SJSA1 (cell line): Measurements from ENCODE around the gene IRS2. TPM values are rescaled to one million over a fixed set of nuclear protein-coding genes. Genes with fewer than 3 reads are reported as not detected.

ENCODE experiments used
- DNase-seq, 2 experiments: peaks; one replicate each; pipeline ENCODE4 v3.0.0-alpha.2; 2015 to 2020; ENCODE audit warnings: low spot score in 2 of 2, low read depth in 1 of 2
- H3K27ac ChIP-seq: fragments of 250-450 bp; sonication (Bioruptor Pico); 2 replicates; pipeline ENCODE4 v1.5.1; 2020; ENCODE audit warnings: mild to moderate bottlenecking, moderate library complexity
- H3K27me3 ChIP-seq: fragments of 250-450 bp; sonication (Bioruptor Pico); replicated peaks from 2 replicates; pipeline ENCODE4 v1.5.1; 2020; ENCODE audit warnings: mild to moderate bottlenecking, moderate library complexity
- H3K36me3 ChIP-seq: fragments of 250-450 bp; sonication (Bioruptor Pico); 2 replicates; pipeline ENCODE4 v1.5.1; 2020; ENCODE audit warnings: mild to moderate bottlenecking
- H3K4me1 ChIP-seq: fragments of 250-450 bp; sonication (Bioruptor Pico); replicated peaks from 2 replicates; pipeline ENCODE4 v1.6.1; 2021; ENCODE audit warnings: mild to moderate bottlenecking
- H3K4me3 ChIP-seq: fragments of 250-450 bp; sonication (Bioruptor Pico); 2 replicates; pipeline ENCODE4 v1.5.1; 2020; ENCODE audit warnings: mild to moderate bottlenecking
- H3K9me3 ChIP-seq: fragments of 250-450 bp; sonication (Bioruptor Pico); replicated peaks from 2 replicates; pipeline ENCODE4 v1.5.1; 2020; ENCODE audit warnings: mild to moderate bottlenecking
- total RNA-seq: library from RNA; depleted of rRNA; stranded (reverse); fragments of >200 nt; shearing (Covaris generic); gene quantifications from 2 replicates; pipeline ENCODE4 v1.2.3, GENCODE V29; 2014

IRS2 gene
- total RNA-seq, 1 experiment from 2014 or later, result 8.1 TPM

GRCh38 chr13:109724603-109725002, 61.8 kb downstream of the IRS2 start:
- H3K27me3 ChIP-seq, result peaks cover 97% of the 10 kb centered on the region
- DNase-seq, result no peak
- H3K9me3 ChIP-seq, result peaks cover 5% of the 10 kb centered on the region; the same call in 1 of the 2 replicates
- no peak overlapping the region for H3K27ac ChIP-seq
- H3K4me1 ChIP-seq, result no peaks in the 10 kb centered on the region
- no peaks in the 10 kb centered on the region for H3K36me3 ChIP-seq
- no peak overlapping the region for H3K4me3 ChIP-seq

GRCh38 chr13:109723046-109723445, 63.3 kb downstream of the IRS2 start:
- Histone ChIP-seq H3K9me3 (peaks cover 5% of the 10 kb centered on the region; the same call in 1 of the 2 replicates), H3K27me3 (peaks cover 95% of the 10 kb centered on the region), H3K36me3 (no peaks in the 10 kb centered on the region), H3K4me3 (no peak overlapping the region), H3K27ac (no peak overlapping the region), H3K4me1 (no peaks in the 10 kb centered on the region)
- no peak for DNase-seq

GRCh38 chr13:109722068-109722467, 64.3 kb downstream of the IRS2 start:
- peaks cover 90% of the 10 kb centered on the region for H3K27me3 ChIP-seq
- no peak overlapping the region for H3K4me3 ChIP-seq
- no peaks in the 10 kb centered on the region for H3K36me3 ChIP-seq
- H3K27ac ChIP-seq, result no peak overlapping the region
- H3K4me1 ChIP-seq, result no peaks in the 10 kb centered on the region
- DNase-seq, result peak in 1 of 2 experiments; percentile 64
- H3K9me3 ChIP-seq, result peaks cover 5% of the 10 kb centered on the region; the same call in 1 of the 2 replicates

DNA sequence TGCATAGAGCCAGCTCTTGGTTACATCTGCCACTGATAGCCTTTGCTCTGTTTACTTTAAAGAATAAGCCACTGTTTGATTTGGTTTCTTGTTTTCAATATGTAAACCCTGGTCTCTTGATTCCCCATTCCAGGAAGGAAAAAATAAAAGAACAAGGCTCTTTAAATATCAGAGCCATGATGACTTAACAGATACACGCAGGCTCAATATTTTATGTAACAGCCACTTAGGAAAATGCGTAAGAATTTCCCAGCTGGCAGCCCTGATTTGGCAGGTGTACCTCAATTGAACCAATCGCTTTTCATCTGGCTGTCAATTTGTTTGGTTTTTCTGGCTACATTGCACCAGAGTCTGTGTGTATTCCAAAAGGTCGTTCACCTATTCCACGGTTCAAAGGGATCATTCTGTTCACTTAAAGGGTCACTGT, 65.6 kb downstream of the IRS2 start:
- Histone ChIP-seq H3K4me1 (no peaks in the 10 kb centered on the region), H3K27me3 (peaks cover 85% of the 10 kb centered on the region), H3K27ac (no peak overlapping the region)

GRCh38 chr13:109719962-109720646, 66.3 kb downstream of the IRS2 start:
- peak in 1 of 2 experiments; percentile 40 for DNase-seq
- Histone ChIP-seq H3K4me1 (no peaks in the 10 kb centered on the region), H3K27ac (no peak overlapping the region)

More for the DNA sequence above, 65.6 kb downstream of the IRS2 start:
- Histone ChIP-seq H3K36me3 (no peaks in the 10 kb centered on the region), H3K4me3 (no peak overlapping the region), H3K9me3 (peaks cover 5% of the 10 kb centered on the region; the same call in 1 of the 2 replicates)
- no peak for DNase-seq

DNA sequence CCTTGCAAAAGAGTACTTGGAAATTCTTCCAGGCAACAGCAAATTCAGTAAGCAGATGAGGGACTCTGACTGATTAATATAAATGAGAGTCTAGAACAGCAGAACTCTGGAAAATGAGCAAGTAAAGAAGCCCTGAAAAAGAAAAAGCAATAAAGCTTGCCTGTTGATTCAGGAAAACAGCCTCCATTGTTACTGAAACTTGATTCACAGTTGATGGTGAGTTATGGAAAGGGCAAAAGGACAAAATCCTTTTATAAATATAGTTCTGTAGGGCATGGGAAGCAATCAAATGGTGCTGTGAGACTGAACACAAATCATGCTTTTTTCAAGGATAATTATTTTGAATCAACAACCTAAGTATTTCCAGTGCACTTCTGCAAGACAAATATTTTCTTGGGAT, 67.7 kb downstream of the IRS2 start:
- Histone ChIP-seq H3K27me3 (peaks cover 85% of the 10 kb centered on the region), H3K4me3 (no peak overlapping the region), H3K4me1 (no peaks in the 10 kb centered on the region), H3K9me3 (no peaks in the 10 kb centered on the region; the same call in 1 of the 2 replicates), H3K27ac (no peak overlapping the region), H3K36me3 (no peaks in the 10 kb centered on the region)
- no peak for DNase-seq

More at GRCh38 chr13:109719962-109720646, 66.3 kb downstream of the IRS2 start:
- peaks cover 85% of the 10 kb centered on the region for H3K27me3 ChIP-seq
- peaks cover under 1% of the 10 kb centered on the region; the same call in 1 of the 2 replicates for H3K9me3 ChIP-seq
- no peak overlapping the region for H3K4me3 ChIP-seq
- no peaks in the 10 kb centered on the region for H3K36me3 ChIP-seq

GRCh38 chr13:109717686-109718085, 68.7 kb downstream of the IRS2 start:
- no peak overlapping the region for H3K4me3 ChIP-seq
- DNase-seq, result peak in 1 of 2 experiments; percentile 65
- no peaks in the 10 kb centered on the region for H3K4me1 ChIP-seq
- H3K36me3 ChIP-seq, result no peaks in the 10 kb centered on the region
- no peak overlapping the region for H3K27ac ChIP-seq
- H3K27me3 ChIP-seq, result peaks cover 83% of the 10 kb centered on the region
- H3K9me3 ChIP-seq, result no peaks in the 10 kb centered on the region; the same call in 1 of the 2 replicates

DNA sequence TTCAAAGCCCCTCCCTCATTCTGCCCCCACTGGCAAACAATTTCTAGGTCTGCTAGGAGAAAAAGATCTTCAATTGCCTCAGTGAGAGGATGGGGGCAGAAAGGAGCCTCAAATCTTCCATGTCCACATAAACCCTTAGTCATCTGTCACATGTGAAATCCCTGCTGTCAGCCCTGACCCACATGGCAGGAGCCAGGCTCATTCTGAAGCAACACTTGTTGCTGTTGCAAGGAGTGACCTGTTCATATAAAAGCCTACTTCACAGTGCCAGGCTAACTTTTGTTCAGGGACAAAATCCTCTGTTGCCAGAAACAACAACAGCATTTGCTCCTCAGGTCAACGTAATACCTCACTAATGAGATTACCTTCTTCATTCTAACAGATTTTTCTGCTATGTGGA, 70.5 kb downstream of the IRS2 start:
- no peaks in the 10 kb centered on the region; the same call in 1 of the 2 replicates for H3K9me3 ChIP-seq
- peak in 1 of 2 experiments; percentile 62 for DNase-seq
- H3K36me3 ChIP-seq, result no peaks in the 10 kb centered on the region
- peaks cover 85% of the 10 kb centered on the region for H3K27me3 ChIP-seq
- H3K4me3 ChIP-seq, result no peak overlapping the region
- no peaks in the 10 kb centered on the region for H3K4me1 ChIP-seq
- H3K27ac ChIP-seq, result no peak overlapping the region

DNA sequence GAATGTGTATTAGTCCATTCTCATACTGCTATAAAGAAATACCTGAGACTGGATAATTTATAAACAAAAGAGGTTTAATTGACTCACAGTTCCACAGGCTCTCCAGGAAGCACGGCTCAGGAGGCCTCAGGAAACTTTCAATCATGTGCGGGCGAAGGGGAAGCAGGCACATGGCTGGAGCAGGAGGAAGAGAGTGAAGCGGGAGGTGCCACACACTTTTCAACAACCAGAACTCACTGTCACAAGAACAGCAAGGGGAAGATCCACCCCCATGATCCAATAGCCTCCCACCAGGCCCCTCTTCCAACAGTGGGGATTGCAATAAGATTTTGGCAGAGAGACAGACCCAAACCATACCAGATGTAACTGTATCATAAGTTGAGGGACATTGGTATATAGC, 72.7 kb downstream of the IRS2 start:
- Histone ChIP-seq H3K27ac (no peak overlapping the region), H3K36me3 (no peaks in the 10 kb centered on the region), H3K27me3 (peaks cover 73% of the 10 kb centered on the region), H3K9me3 (no peaks in the 10 kb centered on the region; the same call in 1 of the 2 replicates), H3K4me1 (no peaks in the 10 kb centered on the region), H3K4me3 (no peak overlapping the region)
- DNase-seq, result peak in 1 of 2 experiments; percentile 55

GRCh38 chr13:109712124-109712722, 74.2 kb downstream of the IRS2 start:
- H3K27ac ChIP-seq, result no peak overlapping the region
- no peak overlapping the region for H3K4me3 ChIP-seq
- H3K9me3 ChIP-seq, result no peaks in the 10 kb centered on the region; the same call in 1 of the 2 replicates
- DNase-seq, result peak in 1 of 2 experiments; percentile 44
- H3K4me1 ChIP-seq, result no peaks in the 10 kb centered on the region
- no peaks in the 10 kb centered on the region for H3K36me3 ChIP-seq
- H3K27me3 ChIP-seq, result peaks cover 70% of the 10 kb centered on the region

GRCh38 chr13:109707742-109708617, 78.4 kb downstream of the IRS2 start:
- H3K27ac ChIP-seq, result no peak overlapping the region
- H3K4me1 ChIP-seq, result no peaks in the 10 kb centered on the region
- no peaks in the 10 kb centered on the region for H3K9me3 ChIP-seq
- peaks cover 52% of the 10 kb centered on the region for H3K27me3 ChIP-seq
- H3K36me3 ChIP-seq, result no peaks in the 10 kb centered on the region
- no peak overlapping the region for H3K4me3 ChIP-seq
- DNase-seq, result peak in 1 of 2 experiments; percentile 69

GRCh38 chr13:109707044-109707741, 79.2 kb downstream of the IRS2 start:
- H3K27ac ChIP-seq, result no peak overlapping the region
- H3K36me3 ChIP-seq, result no peaks in the 10 kb centered on the region
- no peaks in the 10 kb centered on the region for H3K9me3 ChIP-seq
- DNase-seq, result peak in 1 of 2 experiments; percentile 73
- no peak overlapping the region for H3K4me3 ChIP-seq
- no peaks in the 10 kb centered on the region for H3K4me1 ChIP-seq
- H3K27me3 ChIP-seq, result peaks cover 52% of the 10 kb centered on the region
